WTC11 (cell line): ENCODE results near the gene CCM2L. TPM values are rescaled to one million over a fixed set of nuclear protein-coding genes. Genes with fewer than 3 reads are reported as not detected.

ENCODE experiments used
- ATAC-seq: fragments of 200-7000 bp; cut with Tn5 transposase; 2 replicates; pipeline ENCODE4 v1.10.0; 2021; ENCODE audit warnings: mild to moderate bottlenecking, moderate library complexity
- CTCF ChIA-PET: fragments of 300-600 bp; sonication (Branson Sonifier 250); formaldehyde crosslinking; loops from one replicate; lab custom pipeline; 2021; ENCODE audit warnings: antibody characterized with exemption; lab: Charles Lee
- POLR2A ChIA-PET: fragments of 350-600 bp; sonication (Branson Sonifier 250); formaldehyde crosslinking; loops from one replicate; lab custom pipeline; 2021; ENCODE audit warnings: antibody characterized with exemption; lab: Charles Lee
- DNase-seq: peaks from one replicate; pipeline ENCODE4 v3.0.0; 2021; ENCODE audit warnings: low spot score
- H3K27ac Mint-ChIP-seq: 2 replicates; pipeline ENCODE4 v1.8.0; 2021; ENCODE audit warnings: mixed read lengths
- H3K27me3 Mint-ChIP-seq: 2 replicates; pipeline ENCODE4 v1.8.0; 2021; ENCODE audit warnings: low read depth, mild to moderate bottlenecking, moderate library complexity, mixed read lengths
- H3K36me3 Mint-ChIP-seq: 2 replicates; pipeline ENCODE4 v1.8.0; 2021; ENCODE audit warnings: mixed read lengths
- H3K4me1 Mint-ChIP-seq: 2 replicates; pipeline ENCODE4 v1.8.0; 2022; ENCODE audit warnings: mixed read lengths
- H3K4me3 Mint-ChIP-seq: 2 replicates; pipeline ENCODE4 v1.8.0; 2021; ENCODE audit warnings: mild to moderate bottlenecking, moderate library complexity, mixed read lengths
- H3K9me3 Mint-ChIP-seq: 2 replicates; pipeline ENCODE4 v1.8.0; 2021; ENCODE audit warnings: mixed read lengths
- ATF2 ChIP-seq: sonication (generic); formaldehyde crosslinking; IDR thresholded peaks from 2 replicates; pipeline ENCODE4 v1.8.1; 2022; ENCODE audit warnings: low read depth, missing genetic modification reagents, borderline replicate concordance
- CDX4 ChIP-seq: fragments of 250-450 bp; sonication (Bioruptor Pico); IDR thresholded peaks from 2 replicates; pipeline ENCODE4 v1.9.0; 2021; ENCODE audit warnings: moderate library complexity, mild to moderate bottlenecking, inconsistent platforms, borderline replicate concordance
- CREM ChIP-seq: sonication (generic); formaldehyde crosslinking; IDR thresholded peaks from 2 replicates; pipeline ENCODE4 v1.8.1; 2022; ENCODE audit warnings: mild to moderate bottlenecking, missing genetic modification reagents, moderate library complexity
- FOXK1 ChIP-seq: sonication (generic); formaldehyde crosslinking; IDR thresholded peaks from 2 replicates; pipeline ENCODE4 v1.8.0; 2022; ENCODE audit warnings: mild to moderate bottlenecking, moderate library complexity, missing genetic modification reagents
- FOXP4 ChIP-seq: sonication (generic); formaldehyde crosslinking; IDR thresholded peaks from 2 replicates; pipeline ENCODE4 v1.8.0; 2022; ENCODE audit warnings: mild to moderate bottlenecking, missing genetic modification reagents
- JUN ChIP-seq: sonication (generic); formaldehyde crosslinking; IDR thresholded peaks from 2 replicates; pipeline ENCODE4 v1.8.0; 2023; ENCODE audit warnings: mild to moderate bottlenecking, missing genetic modification reagents
- PRDM15 ChIP-seq: sonication (generic); formaldehyde crosslinking; IDR thresholded peaks from 2 replicates; pipeline ENCODE4 v1.8.0; 2022; ENCODE audit warnings: missing genetic modification reagents
- RORB ChIP-seq: fragments of 250-450 bp; sonication (Bioruptor Pico); IDR thresholded peaks from 2 replicates; pipeline ENCODE4 v1.9.0; 2021; ENCODE audit warnings: mild to moderate bottlenecking
- SMAD3 ChIP-seq: sonication (generic); formaldehyde crosslinking; IDR thresholded peaks from 2 replicates; pipeline ENCODE4 v1.8.0; 2022; ENCODE audit warnings: missing genetic modification reagents, mild to moderate bottlenecking, borderline replicate concordance
- TEAD1 ChIP-seq: sonication (generic); formaldehyde crosslinking; IDR thresholded peaks from 2 replicates; pipeline ENCODE4 v1.8.0; 2022; ENCODE audit warnings: mild to moderate bottlenecking, missing genetic modification reagents
- ZNF263 ChIP-seq: sonication (generic); formaldehyde crosslinking; IDR thresholded peaks from 2 replicates; pipeline ENCODE4 v1.8.1; 2022; ENCODE audit warnings: low read depth, mild to moderate bottlenecking, moderate library complexity, missing genetic modification reagents
- total RNA-seq: library from RNA; stranded (reverse); gene quantifications from 3 replicates; pipeline ENCODE4 v1.2.3, GENCODE V29; 2021

The CCM2L gene
- total RNA-seq, 1 experiment from 2014 or later: 7.8 TPM

GRCh38 chr20:31966991-31967655, 43.1 kb upstream of the CCM2L start (continued):
- TF ChIP-seq FOXP4 (CRISPR knock-in tag) (no peak), ATF2 (CRISPR knock-in tag) (no peak), JUN (CRISPR knock-in tag) (no peak), SMAD3 (no peak)
- TF ChIP-seq, all 79 proteins: peak for 0

GRCh38 chr20:31967830-31968249, 42.4 kb upstream of the CCM2L start, which contains the start of gene XKR7:
TSS of gene XKR7 (plus strand) at chr20:31968151. CDS start at chr20:31968176, 25 bp downstream.
- H3K27me3 Mint-ChIP-seq: peaks cover 47% of the 10 kb centered on the region
- peak; percentile 62 for DNase-seq

More at GRCh38 chr20:31967830-31968249, 42.4 kb upstream of the CCM2L start, which contains the start of gene XKR7:
- no peaks in the 10 kb centered on the region for H3K36me3 Mint-ChIP-seq
- no peaks in the 10 kb centered on the region for H3K9me3 Mint-ChIP-seq
- peak within 1 kb of the TSS; percentile 93 for H3K4me3 Mint-ChIP-seq
- ATAC-seq: peak; percentile 50
- peaks cover 20% of the 10 kb centered on the region for H3K4me1 Mint-ChIP-seq
- POLR2A ChIA-PET: interaction anchor here (0.5 to 1.1 kb wide), 4 partner anchors 16 to 116 kb away, joined by 3 to 5 read pairs (median 4); partner anchors contain the start of gene PDRG1
- peak within 1 kb of the TSS; percentile 88; the same call in 1 of the 2 replicates for H3K27ac Mint-ChIP-seq
- TF ChIP-seq PRDM15 (CRISPR knock-in tag) (no peak), RORB (CRISPR knock-in tag) (no peak), ZNF263 (CRISPR knock-in tag) (peak; percentile 47), CDX4 (CRISPR knock-in tag) (no peak), FOXK1 (CRISPR knock-in tag) (no peak), TEAD1 (peak; percentile 81; the same call in 1 of the 2 replicates), CREM (CRISPR knock-in tag) (no peak)
- CTCF ChIA-PET: interaction anchor here (0.6 to 3.1 kb wide), 12 partner anchors 16 to 133 kb away, joined by 3 to 28 read pairs (median 5); partner anchors contain the start of gene PDRG1
